Stimulated activated CD4-positive, alpha-beta T cell treated with anti-CD3 and anti-CD28 coated beads, Interleukin-4, amount 100 ng/mL, for 48 hours (primary cell): ENCODE data around the gene ABHD5.

Source experiments
- DNase-seq, 2 donors: peaks; one replicate each; pipeline ENCODE4 v3.0.0-alpha.2; 2020; ENCODE audit warnings: low read depth in 2 of 2

Gene ABHD5

GRCh38 chr3:43685921-43686320 is 4.8 kb upstream of the ABHD5 start:
- DNase-seq = no peak

DNA sequence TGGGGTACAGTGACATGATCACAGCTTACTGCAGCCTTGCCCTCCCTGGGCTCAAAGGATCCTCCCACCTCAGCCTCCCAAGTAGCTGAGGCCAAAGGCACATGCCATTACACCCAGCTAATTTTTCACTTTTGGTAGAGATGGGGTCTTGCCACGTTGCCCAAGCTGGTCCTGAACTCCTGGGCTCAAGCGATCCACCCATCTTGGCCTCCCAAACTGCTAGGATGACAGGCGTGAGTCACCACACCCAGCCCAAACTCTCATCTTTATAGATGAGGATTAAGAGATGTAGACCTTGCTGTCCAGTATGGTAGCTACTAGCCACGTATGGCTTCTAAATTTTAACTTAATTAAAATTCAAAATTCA is 4.4 kb upstream of the ABHD5 start:
- DNase-seq = no peak

DNA sequence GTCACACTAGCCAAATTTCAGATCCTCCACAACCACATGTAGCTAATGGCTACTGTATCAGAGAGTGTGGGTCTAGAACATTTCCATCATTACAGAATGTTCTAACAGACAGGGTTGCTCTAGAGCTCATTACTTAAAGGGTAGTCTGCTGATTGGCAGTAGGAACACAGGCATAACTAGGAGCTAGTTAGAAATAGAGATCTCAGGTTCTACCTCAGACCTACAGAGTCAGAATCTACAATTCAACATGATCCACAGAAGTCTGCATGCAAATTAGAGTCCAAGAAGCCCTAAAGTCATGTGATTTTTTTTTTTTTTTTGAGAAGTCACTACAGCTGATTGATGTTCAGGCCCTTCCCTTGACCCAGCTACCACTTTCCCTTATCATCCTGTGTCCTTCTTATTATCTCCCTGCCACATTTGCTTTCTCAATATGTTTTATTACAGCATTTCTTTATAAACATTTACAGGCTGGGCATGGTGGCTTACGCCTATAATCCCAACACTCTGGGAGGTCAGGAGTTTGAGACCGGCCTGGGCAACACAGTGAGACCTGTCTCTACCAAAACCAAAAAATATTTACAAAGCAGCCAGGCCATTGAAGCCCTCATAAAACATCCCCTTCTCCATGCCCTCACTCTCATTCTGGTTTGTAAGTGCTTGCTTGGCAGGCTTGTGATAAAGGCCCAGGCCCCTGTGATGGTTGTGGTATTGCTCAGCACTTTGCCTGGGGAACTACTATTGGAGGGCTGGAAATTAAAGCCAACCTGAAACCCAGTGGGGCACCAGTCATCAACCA is 3.8 kb upstream of the ABHD5 start:
- no peak for DNase-seq

DNA sequence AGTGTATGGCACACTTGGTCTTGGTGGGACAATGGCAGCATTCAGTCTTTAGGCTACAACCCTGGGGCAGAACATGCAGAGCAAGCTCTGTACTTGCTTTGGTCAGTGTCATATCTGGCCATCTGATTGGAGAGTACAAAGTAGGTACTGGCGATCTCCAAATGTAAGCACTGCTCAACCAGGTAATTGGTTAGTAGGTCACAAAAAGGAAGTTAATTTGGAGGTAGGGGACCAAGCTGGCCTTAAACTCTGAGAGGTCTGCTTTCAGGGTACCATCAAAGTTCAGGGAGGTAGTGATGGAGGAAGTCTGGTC is 3.3 kb upstream of the ABHD5 start:
- DNase-seq = no peak

- DNase-seq = no peak
Measured at GRCh38 chr3:43688245-43688650, 2.5 kb upstream of the ABHD5 start.

DNA sequence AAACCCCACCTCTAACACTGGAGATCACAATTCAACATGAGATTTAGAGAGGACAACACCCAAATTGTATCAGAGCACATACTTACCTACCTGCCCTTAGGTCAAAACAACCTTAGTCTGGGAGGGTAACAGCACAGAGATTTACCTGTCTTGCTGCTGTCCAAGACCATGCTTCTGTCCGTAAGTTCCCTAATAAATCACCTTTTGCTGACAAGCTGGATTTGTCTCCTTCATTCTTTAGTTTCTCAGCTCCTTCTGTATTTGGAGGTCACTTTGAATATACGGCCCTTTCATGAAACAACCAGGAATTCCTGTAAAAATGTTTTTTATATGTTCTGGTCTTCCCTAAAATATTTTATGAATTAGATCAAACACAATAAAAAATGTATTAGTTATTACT is 1.6 kb upstream of the ABHD5 start:
- no peak for DNase-seq

- DNase-seq = no peak
Measured at GRCh38 chr3:43689766-43690399, 855 bp upstream of the ABHD5 start.

GRCh38 chr3:43691120-43691995 is 620 bp downstream of the ABHD5 start:
- peak; percentile 26 to 32 for DNase-seq

DNA sequence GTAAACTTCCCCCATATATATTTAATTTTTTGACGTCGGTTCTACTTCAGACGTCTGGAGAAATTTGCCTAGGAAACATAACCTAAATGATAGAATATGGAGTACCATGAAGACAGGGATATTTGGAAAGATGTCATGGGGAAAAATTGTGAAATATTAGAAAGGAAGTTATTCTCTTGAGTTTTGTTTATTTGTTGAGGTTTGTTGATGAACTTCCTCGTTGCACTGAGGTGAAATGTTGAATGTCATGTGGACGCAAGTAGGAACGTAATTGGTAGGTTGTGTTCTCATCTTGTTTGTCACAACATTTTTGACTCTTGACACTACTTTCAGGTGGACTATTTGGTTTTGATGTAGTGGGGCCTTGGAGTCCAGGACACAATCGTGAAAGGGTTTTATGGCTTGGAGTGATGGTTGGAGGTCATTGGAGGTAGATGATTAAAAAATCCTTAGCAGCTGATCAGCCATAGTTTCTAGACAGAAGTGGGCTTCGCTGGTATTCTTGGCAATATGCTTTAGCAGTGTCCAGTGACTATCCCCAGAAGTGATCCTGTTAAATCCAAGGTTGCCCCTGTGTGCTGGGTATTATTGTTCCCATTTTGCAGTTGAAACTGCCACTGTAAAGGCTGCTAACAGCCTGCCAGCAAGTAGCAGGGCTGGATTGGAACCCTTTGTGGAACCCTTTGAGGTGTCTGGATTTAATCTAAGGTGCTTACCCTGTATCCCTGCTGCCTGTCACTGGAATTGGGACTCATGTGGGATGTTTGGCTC is 1.5 kb downstream of the ABHD5 start:
- no peak for DNase-seq

DNA sequence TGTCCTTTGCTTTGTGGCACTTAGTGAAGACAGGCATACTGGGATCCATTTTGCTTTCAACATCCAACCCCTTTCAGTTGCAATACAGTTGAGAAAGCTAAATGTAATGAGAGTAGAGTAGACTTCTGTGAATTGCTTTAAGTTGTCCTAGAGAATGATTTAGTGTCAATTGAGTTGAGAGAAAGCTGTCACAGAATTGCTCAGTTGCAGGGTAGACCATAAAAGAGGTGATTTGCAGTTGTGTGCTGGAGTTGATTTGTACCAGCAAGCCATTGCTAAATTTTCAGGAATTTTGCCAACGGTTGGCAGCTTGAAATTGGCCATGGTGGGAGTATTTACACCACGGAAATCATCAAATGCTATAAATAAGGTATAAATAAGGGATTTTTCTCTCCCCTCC is 2.2 kb downstream of the ABHD5 start:
- no peak for DNase-seq

DNA sequence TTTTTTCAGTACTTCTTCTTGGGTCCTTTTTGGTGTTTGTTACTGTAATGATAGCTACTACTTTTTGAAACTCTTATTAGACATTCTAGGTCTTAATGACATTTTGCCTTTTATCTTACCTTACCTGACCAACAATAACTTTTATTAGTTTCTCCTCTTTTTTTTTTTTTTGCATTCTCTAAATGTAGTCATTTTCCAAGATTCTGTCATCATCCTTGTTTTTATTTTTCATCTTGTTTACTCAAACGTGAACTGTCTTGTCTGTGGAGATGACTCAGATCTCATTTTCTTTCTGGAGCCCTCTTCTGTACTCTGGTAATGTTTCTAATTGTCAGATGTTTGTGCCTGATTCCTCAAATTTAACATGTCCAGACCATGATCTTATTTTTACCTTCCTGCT is 2.9 kb downstream of the ABHD5 start:
- DNase-seq = no peak

DNA sequence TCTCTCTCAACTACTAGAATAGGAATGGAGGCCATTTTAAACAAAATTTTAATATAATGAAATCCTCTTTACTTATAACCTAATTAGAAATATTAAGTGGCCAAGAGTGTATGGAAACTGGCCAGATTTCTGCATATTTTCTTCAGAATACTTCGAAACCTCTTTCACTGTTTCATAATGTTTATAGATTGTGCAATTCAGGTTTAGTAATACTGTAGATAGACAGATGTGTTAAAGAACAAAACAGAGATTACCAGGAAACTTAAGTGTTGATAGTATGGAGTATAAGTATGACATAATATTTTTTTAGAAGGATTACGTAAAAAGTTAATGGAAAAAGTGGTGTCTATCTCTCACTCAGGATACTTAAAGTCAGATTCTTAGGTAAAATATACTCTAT is 4.7 kb downstream of the ABHD5 start:
- no peak for DNase-seq

DNA sequence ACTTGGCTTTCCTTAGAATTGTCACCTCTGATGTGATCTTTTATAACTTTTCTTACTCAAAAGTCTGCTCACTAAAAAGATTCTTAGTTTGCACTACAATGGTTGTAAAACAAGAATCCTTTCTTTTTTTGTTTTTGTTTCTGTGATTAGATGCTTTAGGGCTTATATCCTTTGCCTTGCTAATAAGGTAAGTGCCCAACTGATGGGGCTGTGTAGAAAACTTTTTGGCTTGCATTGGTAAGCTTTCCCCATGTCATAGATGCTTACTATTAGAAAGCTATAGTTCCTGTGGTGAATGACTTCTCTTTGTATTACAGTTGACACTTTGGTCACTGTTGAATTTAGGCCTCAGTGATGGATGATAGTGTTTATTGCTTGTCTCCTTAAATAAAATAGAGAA is 5.1 kb downstream of the ABHD5 start:
- DNase-seq = no peak

DNA sequence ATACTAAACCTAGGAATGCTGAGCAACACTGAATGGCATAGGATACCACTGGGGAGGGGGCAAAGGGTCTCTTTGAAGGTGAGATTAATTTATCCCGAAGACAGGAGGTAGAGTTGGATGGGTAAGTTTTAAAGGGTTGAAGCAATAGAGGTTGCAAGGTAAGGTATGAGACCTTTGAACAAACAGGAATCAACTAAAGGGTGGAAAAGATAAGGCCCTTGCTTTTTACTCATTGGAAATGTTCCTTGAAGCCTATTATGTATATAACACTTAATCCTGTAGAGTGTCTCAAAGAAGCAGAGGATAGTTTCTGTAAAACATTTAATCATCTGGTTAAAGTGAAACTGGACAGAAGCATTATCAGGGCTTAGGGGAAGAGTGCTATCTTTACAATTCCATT is 5.7 kb downstream of the ABHD5 start:
- DNase-seq = no peak

GRCh38 chr3:43696881-43697280 is 6.1 kb downstream of the ABHD5 start:
- no peak for DNase-seq

GRCh38 chr3:43699864-43700263 is 9.1 kb downstream of the ABHD5 start:
- DNase-seq = no peak

DNA sequence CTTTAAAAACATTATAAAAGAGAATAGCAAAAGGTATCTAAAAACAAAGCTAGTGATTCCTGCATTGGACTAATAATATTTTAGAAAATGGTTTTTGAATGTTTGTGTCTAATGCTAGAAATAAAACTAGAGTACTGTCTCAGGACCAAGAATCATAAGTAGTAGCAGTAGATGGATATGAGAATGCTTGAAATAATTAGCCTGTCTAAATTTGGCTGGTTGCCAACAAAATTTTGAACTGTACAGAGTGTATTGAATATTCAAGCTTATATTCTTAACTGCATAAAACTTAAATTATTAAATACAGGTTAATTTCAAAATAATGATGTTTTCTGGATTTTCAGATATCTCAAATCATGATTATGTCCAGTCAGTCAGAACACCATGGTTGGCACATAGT is 14.0 kb downstream of the ABHD5 start:
- no peak for DNase-seq

- DNase-seq = no peak
Measured at GRCh38 chr3:43706342-43706741, 15.6 kb downstream of the ABHD5 start.

DNA sequence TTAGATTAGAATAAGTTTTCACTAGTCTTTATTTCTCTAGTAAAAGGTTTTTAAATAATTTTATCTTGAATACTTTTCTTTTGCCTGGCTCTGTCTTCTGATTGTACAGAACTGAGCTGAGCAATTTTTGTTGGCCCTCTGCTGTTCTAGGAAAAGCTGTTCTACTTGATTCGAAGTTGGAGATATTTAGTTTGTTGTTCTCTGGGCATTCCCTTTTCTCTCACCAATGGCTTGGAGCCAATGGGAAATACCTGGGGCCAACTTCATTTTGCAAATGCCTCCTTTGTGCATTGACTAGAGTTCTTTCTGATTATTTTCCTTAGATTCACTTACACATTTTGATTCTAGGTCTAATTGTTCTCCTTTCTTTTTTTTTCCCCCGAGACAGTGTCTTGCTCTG is 16.5 kb downstream of the ABHD5 start:
- no peak for DNase-seq

- no peak for DNase-seq
Measured at GRCh38 chr3:43707998-43708397, 17.3 kb downstream of the ABHD5 start.

- no peak for DNase-seq
Measured at GRCh38 chr3:43709022-43709421, 18.3 kb downstream of the ABHD5 start.

- DNase-seq = no peak
Measured at GRCh38 chr3:43710607-43711006, 19.9 kb downstream of the ABHD5 start.
